Cardiac fibroblast (primary cell): ENCODE results near the gene PRDM4.
A peak's percentile ranks its signal among the peaks of the same experiment; 100 is the strongest.

Experiments
- DNase-seq, 2 donors: peaks; one replicate each; pipeline versions ENCODE4 v3.0.0 to v3.0.0-alpha.2; 2010; ENCODE audit warnings: low read depth in 2 of 2
- H3K4me3 ChIP-seq, 2 donors: replicated peaks in 1 of 2; 1 replicate in 1 of 2; 2 replicates in 1 of 2; pipeline ENCODE4 v1.5.1; 2011; ENCODE audit warnings: low read depth in 2 of 2, low read length in 2 of 2, mild to moderate bottlenecking in 2 of 2, moderate library complexity in 1 of 2
- TF ChIP-seq, protein P1 (sequence below): IDR thresholded peaks from one replicate; pipeline ENCODE4 v1.5.1; 2011; ENCODE audit warnings: low read depth, mild to moderate bottlenecking, low read length, inconsistent platforms

The PRDM4 gene

DNA sequence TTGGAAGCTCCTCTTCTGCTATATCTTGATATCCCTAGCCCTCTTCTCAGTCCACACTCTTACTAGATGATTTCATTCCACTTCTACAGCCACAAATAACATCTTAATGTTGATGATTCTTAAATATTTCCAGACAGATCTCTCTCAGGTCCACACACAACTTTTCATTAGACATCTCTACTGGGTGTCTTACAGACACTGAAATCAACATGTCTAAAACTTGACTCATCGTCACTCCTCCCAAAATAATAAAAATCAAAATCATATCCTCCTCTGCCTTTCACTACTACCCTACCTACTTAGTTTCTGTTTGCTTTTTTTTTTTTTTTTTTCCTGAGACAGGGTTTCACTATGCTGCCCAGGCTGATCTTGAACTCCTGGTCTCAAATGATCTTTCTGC, 11.9 kb downstream of the PRDM4 start:
- peak in 1 of 2 donors; percentile 64 for DNase-seq
- peak overlapping the region in 1 of 2 donors; percentile 3 for H3K4me3 ChIP-seq
- TF ChIP-seq, protein P1, sequence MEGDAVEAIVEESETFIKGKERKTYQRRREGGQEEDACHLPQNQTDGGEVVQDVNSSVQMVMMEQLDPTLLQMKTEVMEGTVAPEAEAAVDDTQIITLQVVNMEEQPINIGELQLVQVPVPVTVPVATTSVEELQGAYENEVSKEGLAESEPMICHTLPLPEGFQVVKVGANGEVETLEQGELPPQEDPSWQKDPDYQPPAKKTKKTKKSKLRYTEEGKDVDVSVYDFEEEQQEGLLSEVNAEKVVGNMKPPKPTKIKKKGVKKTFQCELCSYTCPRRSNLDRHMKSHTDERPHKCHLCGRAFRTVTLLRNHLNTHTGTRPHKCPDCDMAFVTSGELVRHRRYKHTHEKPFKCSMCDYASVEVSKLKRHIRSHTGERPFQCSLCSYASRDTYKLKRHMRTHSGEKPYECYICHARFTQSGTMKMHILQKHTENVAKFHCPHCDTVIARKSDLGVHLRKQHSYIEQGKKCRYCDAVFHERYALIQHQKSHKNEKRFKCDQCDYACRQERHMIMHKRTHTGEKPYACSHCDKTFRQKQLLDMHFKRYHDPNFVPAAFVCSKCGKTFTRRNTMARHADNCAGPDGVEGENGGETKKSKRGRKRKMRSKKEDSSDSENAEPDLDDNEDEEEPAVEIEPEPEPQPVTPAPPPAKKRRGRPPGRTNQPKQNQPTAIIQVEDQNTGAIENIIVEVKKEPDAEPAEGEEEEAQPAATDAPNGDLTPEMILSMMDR, result no peak

DNA sequence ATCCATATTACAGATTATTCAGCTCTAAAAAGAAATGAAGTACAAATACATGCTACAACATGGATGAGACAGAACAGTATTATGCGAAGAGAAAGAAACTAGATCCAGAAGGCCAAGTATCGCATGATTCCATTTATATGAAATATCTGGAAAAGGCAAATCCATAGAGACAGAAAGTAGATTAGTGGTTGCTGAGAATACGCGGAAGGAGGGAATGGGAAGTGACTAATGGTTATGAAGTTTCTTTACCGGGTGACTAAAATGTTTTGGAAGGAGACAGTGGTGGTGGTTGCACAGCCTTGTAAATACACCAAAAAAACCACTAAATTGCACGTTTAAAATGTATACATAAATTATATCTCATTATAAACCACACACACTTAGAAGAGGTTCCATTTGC, 12.5 kb downstream of the PRDM4 start:
- peak; percentile 73 to 89 for DNase-seq
- TF ChIP-seq, protein P1, result no peak
- peak overlapping the region in 1 of 2 donors; percentile 16 for H3K4me3 ChIP-seq

DNA sequence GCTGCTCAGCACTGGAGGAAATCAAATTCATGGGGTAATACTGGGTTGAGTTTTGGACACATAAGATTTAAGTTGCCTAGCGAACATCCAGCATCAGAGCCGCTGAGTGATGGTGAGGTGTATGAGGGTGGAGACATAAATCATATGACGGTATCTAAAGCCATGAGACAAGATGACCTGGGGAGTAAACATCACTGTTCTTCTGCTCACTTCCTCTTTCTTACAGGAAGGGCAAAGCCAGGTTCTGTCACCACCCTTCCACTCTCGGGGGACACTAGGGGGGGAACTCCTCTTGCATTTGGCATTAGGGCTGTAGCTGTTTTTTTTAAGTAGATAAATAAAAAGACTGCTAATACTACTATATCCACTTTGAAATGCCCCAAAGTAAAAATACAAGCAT, 24.0 kb downstream of the PRDM4 start:
- TF ChIP-seq, protein P1, result no peak
- DNase-seq, result no peak

DNA sequence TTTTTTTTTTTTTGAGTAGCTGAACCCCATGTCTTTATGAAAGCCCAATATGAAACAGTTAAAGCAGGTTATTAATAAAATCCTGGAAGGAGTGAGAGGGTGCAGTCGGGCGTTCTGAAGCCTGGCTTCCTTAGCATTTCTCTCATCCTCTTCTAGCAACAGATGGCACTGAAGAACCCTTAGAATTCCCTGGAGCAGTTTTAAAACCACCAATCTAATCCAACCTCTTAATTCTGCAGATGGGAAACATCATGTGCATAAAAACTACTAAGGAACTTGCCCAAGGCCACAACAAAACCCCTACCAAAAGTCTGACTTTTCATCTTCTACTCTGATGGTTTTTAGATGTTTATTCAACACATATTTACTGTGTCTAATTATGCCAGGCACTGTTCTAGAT, 25.2 kb downstream of the PRDM4 start:
- no peak for DNase-seq
- TF ChIP-seq, protein P1, result no peak
- H3K4me3 ChIP-seq, result no peak overlapping the region

More for the DNA sequence above, 24.0 kb downstream of the PRDM4 start:
- H3K4me3 ChIP-seq, result no peak overlapping the region

DNA sequence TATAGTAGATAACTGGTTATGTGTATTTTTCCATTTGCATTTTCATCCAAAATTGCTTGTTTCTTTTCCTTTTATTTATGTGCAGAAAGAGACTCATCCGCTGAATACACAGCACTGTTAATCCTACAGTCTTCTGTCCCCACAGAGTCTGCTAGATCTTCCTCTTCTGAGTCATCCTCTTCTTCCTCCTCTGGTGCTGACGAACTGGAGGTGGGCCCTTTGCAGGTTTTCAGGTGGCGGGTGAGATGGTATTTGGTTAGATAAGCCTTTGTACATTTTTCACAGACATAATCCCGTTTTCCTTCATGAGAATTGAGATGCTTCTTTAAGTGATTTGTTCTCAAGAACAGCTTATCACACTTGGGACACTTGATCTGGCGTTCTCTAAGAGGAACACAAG, 26.8 kb downstream of the PRDM4 start:
- DNase-seq, result no peak
- TF ChIP-seq, protein P1, result no peak
- H3K4me3 ChIP-seq, result no peak overlapping the region

DNA sequence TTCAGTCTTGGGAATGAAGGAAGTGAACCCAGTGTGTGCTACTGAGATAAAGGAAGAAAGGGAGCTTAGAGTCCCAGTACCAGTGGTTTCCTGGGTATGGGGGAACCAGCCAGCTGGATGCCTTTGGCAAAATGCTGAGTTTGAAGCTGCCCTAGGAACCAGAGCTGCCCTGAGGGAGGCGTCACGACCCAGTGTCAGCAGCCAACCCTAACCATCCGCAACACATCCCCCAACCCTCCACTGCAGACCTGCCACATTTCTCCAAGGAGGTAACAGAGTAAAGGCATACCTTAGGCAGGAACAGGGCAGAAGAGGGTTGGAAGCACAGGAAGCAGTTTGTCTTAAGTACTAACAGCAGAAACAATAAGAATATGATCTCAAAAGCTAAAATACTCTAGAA, 28.6 kb downstream of the PRDM4 start:
- TF ChIP-seq, protein P1, result no peak
- H3K4me3 ChIP-seq, result no peak overlapping the region
- DNase-seq, result no peak

DNA sequence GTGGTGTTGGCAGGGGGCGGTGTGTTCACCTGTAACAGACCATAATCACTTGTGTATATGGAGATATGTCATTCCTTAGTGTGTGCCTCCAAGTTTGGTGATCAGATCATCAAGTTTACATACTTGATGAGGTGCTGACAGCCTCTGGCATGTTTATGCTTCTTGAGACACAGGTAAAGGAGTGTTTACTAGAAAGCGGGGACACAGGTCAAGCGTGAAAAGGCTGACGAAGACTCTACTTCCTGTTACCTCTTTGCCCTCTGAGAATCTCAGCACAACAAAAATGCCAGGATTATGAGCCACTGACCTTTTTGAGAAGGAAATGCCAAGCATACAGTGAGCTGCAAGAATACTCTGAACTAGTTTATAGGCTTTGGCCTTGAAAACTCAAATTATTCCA, 29.6 kb downstream of the PRDM4 start:
- DNase-seq, result peak in 1 of 2 donors; percentile 4
- H3K4me3 ChIP-seq, result no peak overlapping the region
- TF ChIP-seq, protein P1, result no peak
